SHP77 (cell line): ENCODE results near the gene FAM9A.

Experiments used
- DNase-seq, 2 experiments: peaks; one replicate each; lab custom pipeline; 2025; lab: John Stamatoyannopoulos, UW

Gene FAM9A

DNA sequence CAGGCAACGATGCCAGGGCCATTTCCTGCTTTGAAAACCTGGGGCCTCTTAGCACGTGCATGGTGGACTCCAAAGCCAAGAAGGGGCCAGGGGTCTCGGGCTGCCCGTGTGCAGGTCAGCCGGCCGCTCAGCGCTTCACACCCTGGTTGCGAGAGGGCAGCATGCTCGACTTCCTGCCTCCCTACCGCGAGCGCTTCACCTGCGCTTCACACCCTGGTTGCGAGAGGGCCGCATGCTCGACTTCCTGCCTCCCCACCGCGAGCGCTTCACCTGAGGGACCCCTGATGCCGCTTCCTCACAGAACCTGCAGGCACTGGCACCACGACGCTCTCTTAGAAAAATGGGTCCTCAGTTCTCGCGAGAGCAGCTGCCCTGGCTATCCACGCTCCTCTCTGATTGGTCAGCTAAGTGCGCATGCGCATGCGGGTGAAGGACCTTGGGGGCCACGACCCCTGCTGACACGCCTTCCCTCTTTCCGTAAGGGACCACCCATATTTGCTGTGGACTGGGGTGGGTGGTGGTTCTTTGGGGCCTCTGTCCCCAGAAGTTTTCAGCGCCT is at the start of gene FAM9A:
Gene FAM9A (minus strand): TSS at position 343 of the 559 bp plus-strand sequence. CDS start 1,212 bp downstream, outside the sequence.
- no peak for DNase-seq

- DNase-seq: no peak
These were observed 49.3 kb upstream of the FAM9A start for GRCh38 chrX:8850478-8850877.

- DNase-seq: no peak
These were observed 48.8 kb upstream of the FAM9A start for GRCh38 chrX:8849945-8850344.

DNA sequence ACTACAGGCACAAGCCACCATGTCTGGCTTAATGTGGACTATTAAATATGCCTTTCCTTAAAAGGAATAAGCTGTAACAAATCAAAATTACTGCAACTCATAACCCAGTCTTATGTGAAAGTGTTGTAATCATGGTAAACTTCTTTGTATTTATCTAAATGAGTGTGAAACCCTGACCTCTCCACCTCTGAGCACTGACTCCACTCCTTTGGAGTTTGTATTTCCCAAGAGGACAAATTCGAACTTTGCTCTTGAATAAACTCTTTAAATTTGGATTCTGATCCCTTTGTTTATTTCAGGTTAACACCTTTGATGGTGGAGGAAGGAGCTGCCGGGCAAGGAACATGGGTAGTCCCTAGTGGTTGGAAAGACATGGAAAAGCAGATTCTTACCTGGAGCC is 48.3 kb upstream of the FAM9A start:
- no peak for DNase-seq

DNA sequence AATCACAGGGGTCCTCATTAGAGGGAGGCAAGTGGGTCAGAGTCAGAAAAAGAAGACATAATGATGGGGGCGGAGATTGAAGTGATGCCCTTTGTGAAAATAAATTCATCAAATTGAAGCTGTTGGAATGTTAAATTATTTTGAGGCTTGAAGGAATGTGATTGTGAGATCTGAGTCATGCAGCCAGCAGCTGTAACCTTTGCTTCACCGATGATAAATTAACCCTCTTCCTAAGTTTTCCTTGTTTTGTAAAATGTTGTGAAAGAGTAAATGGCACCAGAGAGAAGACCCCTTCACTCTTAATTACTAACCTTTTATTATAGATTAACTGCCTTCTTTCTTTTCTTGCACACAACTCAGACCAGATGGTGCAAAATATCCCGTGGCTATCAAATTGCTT is 47.7 kb upstream of the FAM9A start:
- DNase-seq: no peak

DNA sequence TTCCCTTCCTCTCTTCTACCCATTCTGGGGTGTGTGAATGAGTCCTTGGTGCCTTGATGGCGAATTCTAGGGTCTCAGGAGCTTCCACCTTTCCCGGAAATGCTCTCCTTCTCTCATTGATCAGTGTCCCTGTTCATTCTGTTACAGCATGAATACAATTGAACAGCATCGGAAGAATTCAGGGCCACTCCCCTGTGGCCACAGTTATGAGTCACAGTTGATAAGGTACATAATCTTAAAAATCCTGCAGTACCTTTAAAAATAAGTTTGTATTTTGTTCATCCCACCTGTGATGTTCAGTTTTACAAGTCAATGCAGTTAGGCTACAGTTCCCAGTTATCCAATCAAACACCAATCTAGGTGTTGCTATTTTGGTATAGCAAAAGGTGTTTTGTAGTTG is 47.3 kb upstream of the FAM9A start:
- DNase-seq: no peak

GRCh38 chrX:8847360-8847759 is 46.2 kb upstream of the FAM9A start:
- DNase-seq: no peak

DNA sequence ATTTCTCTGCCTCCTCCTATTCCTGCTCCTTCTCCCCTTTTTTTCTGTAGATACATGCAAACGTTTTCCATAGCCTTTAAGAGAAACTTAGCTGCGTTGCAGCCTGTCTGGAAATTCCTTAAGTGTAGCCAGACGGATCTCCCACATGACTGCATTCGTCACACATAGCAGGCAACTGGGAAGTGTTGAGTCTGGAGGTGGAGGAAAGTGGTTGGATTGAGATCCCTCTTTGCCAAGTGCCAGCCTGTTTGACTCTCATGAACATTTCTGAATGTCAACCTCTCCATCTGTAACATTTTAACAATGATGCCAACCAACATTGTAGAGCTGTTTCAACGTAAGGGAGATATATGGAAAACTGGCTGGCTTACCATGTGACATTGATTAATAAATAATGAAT is 45.1 kb upstream of the FAM9A start:
- no peak for DNase-seq

- DNase-seq: no peak
These were observed 44.3 kb upstream of the FAM9A start for GRCh38 chrX:8845469-8845868.

- no peak for DNase-seq
These were observed 43.9 kb upstream of the FAM9A start for GRCh38 chrX:8845060-8845459.

- no peak for DNase-seq
These were observed 43.0 kb upstream of the FAM9A start for GRCh38 chrX:8844157-8844556.

DNA sequence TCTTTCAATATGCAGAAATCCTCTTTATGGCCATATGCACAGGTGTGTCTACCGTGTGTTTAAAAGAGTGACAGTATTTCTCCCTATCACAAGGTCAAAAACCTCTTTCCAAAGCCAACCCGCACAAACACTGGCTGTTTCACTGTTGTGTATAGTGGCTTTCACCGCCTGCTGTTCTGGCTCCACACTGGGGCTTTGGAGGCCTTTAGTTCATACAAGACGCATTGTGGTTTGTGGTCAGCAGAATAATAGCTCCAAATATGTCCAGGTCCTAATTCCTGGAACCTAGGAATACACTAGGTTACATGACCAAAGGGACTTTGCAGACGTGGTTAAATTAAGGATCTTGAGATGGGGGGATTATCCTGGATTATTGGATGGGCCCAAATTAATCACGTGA is 40.7 kb upstream of the FAM9A start:
- no peak for DNase-seq

GRCh38 chrX:8834392-8834791 is 33.2 kb upstream of the FAM9A start:
- no peak for DNase-seq

DNA sequence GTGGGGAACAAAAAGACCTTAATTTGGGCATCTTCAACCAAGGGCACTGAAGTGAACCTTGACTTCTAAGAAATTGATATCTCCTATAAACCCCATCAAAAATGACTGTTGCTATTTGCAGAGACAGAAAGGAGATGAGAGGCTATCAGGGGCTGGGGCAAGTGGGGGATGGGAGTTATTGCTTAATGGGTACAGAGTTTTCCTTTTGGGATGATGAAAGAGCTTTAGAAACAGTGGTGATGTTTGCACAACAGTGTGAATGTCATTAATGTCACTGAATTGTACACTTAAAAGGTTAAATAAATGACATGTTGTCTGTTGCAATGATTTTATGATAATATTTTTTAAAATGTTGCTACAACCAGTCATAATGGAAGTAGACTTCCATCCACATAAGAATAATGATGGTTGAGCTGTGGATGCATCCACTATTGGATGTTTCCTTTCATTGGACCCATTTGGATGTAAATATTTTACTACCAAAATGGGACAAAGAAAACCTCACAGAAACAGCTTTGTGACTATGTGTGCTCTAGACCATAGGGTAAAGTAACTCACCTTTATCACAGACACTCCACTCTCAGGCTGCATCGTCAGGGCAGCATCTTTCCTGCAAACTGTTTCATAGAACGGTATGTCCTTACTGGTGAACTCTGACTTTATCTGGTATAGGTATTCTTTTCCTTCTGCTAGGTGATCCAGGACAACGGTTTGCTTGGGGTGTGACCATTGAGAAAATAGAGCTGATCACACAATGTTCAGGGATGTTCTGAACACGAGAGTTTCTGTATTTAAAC is 31.6 kb upstream of the FAM9A start:
- no peak for DNase-seq

DNA sequence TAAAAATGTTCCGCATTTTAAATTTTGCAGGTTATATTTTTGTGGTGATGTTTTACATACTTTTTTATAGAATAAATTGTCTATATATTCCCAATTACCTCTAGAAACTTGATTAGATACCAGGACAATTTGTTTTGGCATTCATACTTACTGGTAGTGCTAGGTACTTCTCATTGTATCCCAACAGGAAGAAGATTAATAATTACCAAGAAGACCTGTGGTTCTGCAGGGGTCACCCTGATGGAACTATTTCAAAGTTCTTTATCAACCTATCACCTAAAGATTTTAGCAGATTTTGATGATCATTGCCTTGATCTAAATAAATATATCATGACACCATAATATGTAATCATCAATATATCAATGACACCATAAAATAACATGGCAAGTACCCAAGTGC is 22.5 kb upstream of the FAM9A start:
- DNase-seq: no peak

DNA sequence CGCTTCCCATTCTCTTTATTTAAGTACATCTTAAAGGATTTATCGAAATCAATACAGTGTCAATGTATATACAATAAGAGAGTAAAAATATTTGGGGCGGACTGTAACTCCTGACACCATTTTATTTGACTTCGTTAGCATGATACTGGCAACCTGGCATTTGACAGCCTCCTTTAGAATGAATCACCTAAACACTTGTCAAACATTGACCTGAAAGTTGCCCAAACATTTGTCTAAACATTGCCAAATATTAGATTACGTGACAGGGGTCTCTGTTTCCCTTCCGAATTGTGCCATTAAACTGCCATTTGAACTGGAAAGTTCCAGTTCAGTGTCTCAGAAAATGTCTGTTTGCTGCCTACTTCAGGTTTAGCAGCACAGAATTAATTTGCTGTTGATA is 20.8 kb upstream of the FAM9A start:
- no peak for DNase-seq

DNA sequence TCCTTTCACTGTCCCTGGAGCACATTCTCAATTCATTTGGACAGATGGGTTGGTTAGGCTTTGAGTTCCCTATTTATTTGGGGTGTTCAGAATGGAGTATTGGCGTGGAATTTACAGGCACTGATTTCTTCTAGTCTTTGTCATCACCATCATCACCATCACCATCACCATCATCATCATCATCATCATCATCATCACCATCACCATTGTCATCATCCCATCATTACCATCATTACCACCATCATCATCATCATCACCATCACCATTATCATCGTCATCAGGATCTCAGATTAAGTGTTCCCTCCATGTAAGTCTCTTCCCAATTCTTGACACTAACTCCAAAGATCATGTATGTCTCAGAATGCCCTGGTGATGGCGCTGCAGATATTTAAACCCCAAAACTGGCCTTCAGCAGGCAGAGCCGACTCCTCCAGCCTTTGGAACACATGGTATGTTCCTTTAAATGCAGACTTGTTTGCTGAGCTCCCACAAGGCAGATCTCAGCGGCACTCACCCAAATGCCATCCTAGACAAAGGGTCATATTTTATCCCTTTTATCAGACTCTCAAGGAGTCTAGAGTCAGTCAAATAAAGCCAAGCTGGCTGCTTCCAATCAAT is 19.8 kb upstream of the FAM9A start:
- peak in 1 of 2 experiments; percentile 22 for DNase-seq

DNA sequence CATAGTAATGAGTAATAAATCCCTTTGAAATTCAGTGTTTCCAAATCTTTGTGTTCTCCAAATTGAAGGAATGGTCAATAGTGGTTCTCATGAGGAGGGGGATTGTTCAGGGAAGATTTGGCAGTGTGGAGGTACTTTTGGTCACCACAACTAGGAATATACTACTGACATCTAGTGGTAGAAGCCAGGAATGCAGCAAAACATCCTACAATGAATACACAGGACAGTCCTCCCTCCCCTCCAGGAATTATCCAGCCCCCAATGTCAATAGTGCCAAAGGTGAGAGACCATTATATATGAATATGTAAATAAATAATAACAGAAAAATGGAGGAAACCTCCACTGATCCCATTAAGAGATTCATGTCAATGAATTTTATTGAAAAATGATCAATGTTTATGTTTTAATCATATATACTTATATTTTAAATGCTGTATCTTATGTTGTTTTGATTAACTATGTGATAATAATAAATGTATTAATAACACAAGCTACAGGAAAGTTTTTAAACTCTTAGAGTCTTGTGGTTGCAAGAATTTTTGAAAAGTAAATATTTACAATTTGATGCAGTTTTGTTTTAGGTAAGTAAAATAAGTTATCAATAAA is 14.4 kb upstream of the FAM9A start:
- peak; percentile 5 to 10 for DNase-seq

- no peak for DNase-seq
These were observed 11.9 kb upstream of the FAM9A start for GRCh38 chrX:8813036-8813435.

DNA sequence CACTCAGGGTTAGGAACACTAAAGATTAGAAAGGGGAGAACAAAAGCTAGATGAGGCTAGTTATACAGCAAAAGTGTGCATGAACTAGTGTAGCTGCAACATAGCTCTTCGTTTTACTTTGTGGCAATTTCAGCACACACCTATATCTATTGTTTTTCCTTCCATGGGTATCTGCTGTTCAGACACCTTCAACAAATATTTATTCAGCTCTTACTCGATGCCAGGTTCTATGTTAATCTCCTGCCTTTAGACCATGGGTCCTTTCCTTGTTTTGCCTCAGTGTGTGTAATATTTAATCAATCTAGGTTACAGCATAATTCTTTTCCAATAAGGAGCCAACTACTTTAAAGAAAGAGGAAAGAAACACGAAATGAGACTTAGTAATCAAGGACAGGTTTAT is 10.4 kb upstream of the FAM9A start:
- no peak for DNase-seq

DNA sequence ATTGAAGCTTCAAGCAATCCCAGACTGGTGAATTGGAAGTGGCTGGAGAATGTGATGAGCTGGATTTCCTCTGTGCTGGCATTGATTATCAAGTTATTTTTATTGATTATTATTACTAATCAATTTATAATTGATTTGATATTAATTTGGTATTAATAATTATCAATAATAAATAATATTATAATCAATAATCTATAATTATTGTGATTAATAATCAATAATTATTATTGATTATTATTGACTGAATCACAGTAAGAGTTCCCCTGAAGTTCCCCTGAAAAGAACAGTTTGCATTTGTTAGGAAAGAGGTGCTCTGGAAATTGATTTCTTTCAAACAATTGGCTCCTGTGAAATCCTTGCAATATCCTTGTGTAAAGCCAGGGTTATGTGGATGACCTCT is 7.5 kb upstream of the FAM9A start:
- DNase-seq: no peak

DNA sequence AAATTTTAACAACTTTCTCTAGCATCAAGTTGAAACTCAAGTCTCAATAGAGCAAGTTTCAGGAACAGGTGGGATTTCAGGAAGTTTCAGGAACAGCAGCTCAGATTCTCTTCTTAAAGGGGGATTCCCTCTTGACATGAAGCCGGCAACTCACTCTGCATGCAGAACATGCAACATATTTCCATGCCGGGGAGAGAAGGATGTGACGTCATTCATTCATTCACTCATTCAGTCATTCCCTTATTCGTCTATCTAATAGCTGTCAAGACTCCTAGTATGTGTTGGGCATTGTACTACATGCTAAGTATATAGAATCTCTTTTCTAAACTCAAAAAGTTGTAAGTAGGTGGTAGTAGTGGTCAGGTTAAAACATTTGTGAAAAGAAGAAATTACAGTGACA is 4.8 kb upstream of the FAM9A start:
- no peak for DNase-seq

DNA sequence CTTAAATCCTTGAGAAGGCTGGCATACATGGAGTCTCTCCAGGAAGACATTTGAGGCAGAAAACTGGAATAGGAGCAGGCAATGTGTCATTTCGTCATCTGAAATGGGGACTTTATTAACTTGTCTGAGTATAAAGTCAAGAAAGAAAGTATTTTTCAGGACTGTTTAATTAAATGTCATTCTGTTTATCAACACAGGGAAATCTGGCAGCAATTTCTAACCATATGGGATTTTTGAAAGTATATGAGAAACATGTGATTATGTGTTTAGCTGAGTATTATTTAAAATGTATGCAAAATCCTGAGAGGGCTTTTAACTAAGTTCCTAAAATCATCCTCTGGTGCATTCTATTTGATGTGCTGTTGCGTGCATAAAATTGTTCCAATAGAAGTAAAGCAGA is 3.9 kb upstream of the FAM9A start:
- no peak for DNase-seq
